IMR-90 (cell line): ENCODE measurements around the gene GPX3. TPM values are rescaled to one million over a fixed set of nuclear protein-coding genes. Genes with fewer than 3 reads are reported as not detected.

ENCODE experiments used
- ATAC-seq: fragments of 200-7000 bp; cut with Tn5 transposase; 2 replicates; pipeline ENCODE4 v1.9.1; 2020; ENCODE audit warnings: low read depth, mild to moderate bottlenecking, moderate library complexity
- BruUV-seq: library from RNA; stranded (reverse); fragments of 400-500 nt; replicated peaks from 2 replicates; lab custom pipeline; 2021; lab: Mats Ljungman, UMichigan
- CTCF ChIA-PET: fragments of 300-600 bp; formaldehyde crosslinking; extraction: SDS; loops from one replicate; lab custom pipeline; 2021; ENCODE audit warnings: antibody characterized with exemption; lab: Yijun Ruan, JAX
- POLR2A ChIA-PET: fragments of 300-600 bp; sonication (Branson Sonifier 250); formaldehyde crosslinking; loops from one replicate; lab custom pipeline; 2022; ENCODE audit warnings: antibody characterized with exemption; ENCODE audit not compliant: unreplicated experiment; lab: Charles Lee
- DNase-seq: peaks from one replicate; pipeline ENCODE4 v3.0.0; 2013
- H2AFZ ChIP-seq: replicated peaks from 2 replicates; pipeline ENCODE3; 2013; ENCODE audit warnings: low read length, mild to moderate bottlenecking; ENCODE audit not compliant: poor library complexity
- H2AK5ac ChIP-seq: 2 replicates; pipeline ENCODE4 v1.6.1; 2013; ENCODE audit warnings: low read depth, low read length, inconsistent platforms
- H2AK9ac ChIP-seq: replicated peaks from 2 replicates; pipeline ENCODE3; 2013; ENCODE audit warnings: mild to moderate bottlenecking, low read depth, low read length, moderate library complexity; ENCODE audit not compliant: poor library complexity
- H2BK120ac ChIP-seq: 2 replicates; pipeline ENCODE4 v1.6.1; 2013; ENCODE audit warnings: low read depth, low read length, inconsistent platforms
- H2BK15ac ChIP-seq: 3 replicates; pipeline ENCODE4 v1.6.1; 2013; ENCODE audit warnings: low read depth, low read length, inconsistent platforms
- H2BK20ac ChIP-seq: 2 replicates; pipeline ENCODE4 v1.6.1; 2013; ENCODE audit warnings: low read depth, mild to moderate bottlenecking, inconsistent platforms, low read length, moderate library complexity
- H2BK5ac ChIP-seq: 2 replicates; pipeline ENCODE4 v1.6.1; 2013; ENCODE audit warnings: mild to moderate bottlenecking, low read depth, low read length, inconsistent platforms; ENCODE audit not compliant: poor library complexity, severe bottlenecking
- H3K14ac ChIP-seq: replicated peaks from 2 replicates; pipeline ENCODE4 v1.6.1; 2013; ENCODE audit warnings: low read depth, low read length, inconsistent platforms
- H3K18ac ChIP-seq: 2 replicates; pipeline ENCODE4 v1.6.1; 2013; ENCODE audit warnings: low read depth, low read length, control low read depth
- H3K23ac ChIP-seq: 2 replicates; pipeline ENCODE4 v1.6.1; 2013; ENCODE audit warnings: low read depth, low read length, inconsistent platforms
- H3K27ac ChIP-seq: 2 replicates; pipeline ENCODE4 v1.5.1; 2013; ENCODE audit warnings: mild to moderate bottlenecking, control low read depth, low read length; ENCODE audit not compliant: insufficient read depth
- H3K27me3 ChIP-seq: 2 replicates; pipeline ENCODE4 v1.6.1; 2013; ENCODE audit warnings: low read length; ENCODE audit not compliant: control insufficient read depth, insufficient read depth
- H3K36me3 ChIP-seq: 2 replicates; pipeline ENCODE4 v1.6.1; 2013; ENCODE audit warnings: low read length, mixed read lengths; ENCODE audit not compliant: control insufficient read depth, insufficient read depth
- H3K4ac ChIP-seq: 2 replicates; pipeline ENCODE4 v1.6.1; 2013; ENCODE audit warnings: low read depth, low read length, inconsistent platforms
- H3K4me1 ChIP-seq: 2 replicates; pipeline ENCODE4 v1.6.1; 2013; ENCODE audit warnings: low read length, mixed read lengths; ENCODE audit not compliant: control insufficient read depth, insufficient read depth
- H3K4me2 ChIP-seq: 2 replicates; pipeline ENCODE4 v1.6.1; 2013; ENCODE audit warnings: low read depth, mild to moderate bottlenecking, control low read depth, low read length, moderate library complexity
- H3K4me3 ChIP-seq: 2 replicates; pipeline ENCODE4 v1.5.1; 2013; ENCODE audit warnings: low read depth, mild to moderate bottlenecking, control low read depth, low read length, moderate library complexity; ENCODE audit not compliant: insufficient read depth
- H3K56ac ChIP-seq: 2 replicates; pipeline ENCODE4 v1.6.1; 2013; ENCODE audit warnings: low read length, inconsistent platforms; ENCODE audit not compliant: insufficient read depth; ENCODE audit errors: extremely low read depth
- H3K79me1 ChIP-seq, 2 experiments: 2 replicates each; pipeline ENCODE4 v1.6.1; 2013; ENCODE audit warnings: low read length in 2 of 2, inconsistent platforms in 1 of 2, low read depth in 1 of 2
- H3K9ac ChIP-seq: 2 replicates; pipeline ENCODE4 v1.6.1; 2013; ENCODE audit warnings: low read depth, low read length, control low read depth
- H3K9me1 ChIP-seq: 2 replicates; pipeline ENCODE4 v1.6.1; 2013; ENCODE audit warnings: low read length, inconsistent platforms; ENCODE audit not compliant: insufficient read depth
- H3K9me3 ChIP-seq: 2 replicates; pipeline ENCODE4 v1.6.1; 2013; ENCODE audit warnings: low read length; ENCODE audit not compliant: control insufficient read depth, insufficient read depth
- H4K20me1 ChIP-seq: 2 replicates; pipeline ENCODE4 v1.6.1; 2013; ENCODE audit warnings: low read length, inconsistent platforms; ENCODE audit not compliant: insufficient read depth
- H4K5ac ChIP-seq: 2 replicates; pipeline ENCODE4 v1.6.1; 2013; ENCODE audit warnings: mild to moderate bottlenecking, low read depth, low read length, control low read depth
- H4K8ac ChIP-seq, 2 experiments: 2 replicates each; pipeline ENCODE4 v1.6.1; 2013; ENCODE audit warnings: low read depth in 2 of 2, low read length in 2 of 2, control low read depth in 1 of 2, inconsistent platforms in 1 of 2
- H4K91ac ChIP-seq: 2 replicates; pipeline ENCODE4 v1.6.1; 2013; ENCODE audit warnings: low read depth, low read length, inconsistent platforms; ENCODE audit not compliant: insufficient read depth
- BHLHE40 ChIP-seq: fragments of 150-350 bp; IDR thresholded peaks from 2 replicates; pipeline ENCODE4 v1.6.1; 2016; ENCODE audit warnings: mild to moderate bottlenecking, low read depth, low read length
- CTCF ChIP-seq: conservative IDR thresholded peaks from 2 replicates; pipeline ENCODE4 v1.5.1; 2012; ENCODE audit warnings: mild to moderate bottlenecking, low read depth, low read length, improper control_type of control experiment
- MAZ ChIP-seq: IDR thresholded peaks from 2 replicates; pipeline ENCODE4 v1.6.1; 2012; ENCODE audit warnings: low read depth, mild to moderate bottlenecking, low read length, improper control_type of control experiment, moderate library complexity, borderline replicate concordance
- POLR2A ChIP-seq: IDR thresholded peaks from 2 replicates; pipeline ENCODE4 v1.6.1; 2012; ENCODE audit warnings: mild to moderate bottlenecking, low read depth, low read length
- RAD21 ChIP-seq: IDR thresholded peaks from 2 replicates; pipeline ENCODE4 v1.6.1; 2012; ENCODE audit warnings: low read length, improper control_type of control experiment
- RFX5 ChIP-seq: IDR thresholded peaks from 2 replicates; pipeline ENCODE4 v1.8.0; 2012; ENCODE audit warnings: low read depth, mild to moderate bottlenecking, low read length, moderate library complexity
- WGBS, 2 experiments: methylation state at CpG; one replicate each; pipeline versions ENCODE4 v1.1.5 to v1.1.7; 2013; ENCODE audit warnings: missing lambda C conversion rate in 2 of 2; ENCODE audit not compliant: insufficient read length in 1 of 2; ENCODE audit errors: extremely low coverage in 2 of 2; 5-methylcytosine and 5-hydroxymethylcytosine counted together
- dilution Hi-C: fragments of 300-500 bp; cut with HindIII; formaldehyde crosslinking; loops from one replicate; pipeline ENCODE4 v1.14.3; 2018; ENCODE audit warnings: low sequenced_read_pairs; ENCODE audit not compliant: unreplicated experiment
- in situ Hi-C: fragments of 300-500 bp; cut with MboI; formaldehyde crosslinking; loops from 3 replicates; pipeline ENCODE4 v1.14.3; 2019; ENCODE audit warnings: low sequenced_read_pairs, inconsistent platforms, mixed read lengths
- intact Hi-C: fragments of 100-400 bp; cut with micrococcal nuclease; formaldehyde crosslinking; loops from 2 replicates; pipeline ENCODE4 v1.10.0; 2022
- polyA plus RNA-seq, 3 experiments: library from polyadenylated mRNA; depleted of rRNA; stranded (reverse); fragments of >200 nt; gene quantifications; 2 replicates each; pipeline ENCODE4 v1.2.3, GENCODE V29; 2012; ENCODE audit warnings: low replicate concordance in 1 of 3
- total RNA-seq: library from RNA; depleted of rRNA; stranded (reverse); fragments of >200 nt; gene quantifications from 2 replicates; pipeline ENCODE4 v1.2.3, GENCODE V29; 2012

The GPX3 gene
- total and polyA plus RNA-seq, 2 of the 4 experiments (the other 2 are of a cell fraction), result 0.36 to 1.0 TPM

- no peak overlapping the region for H4K5ac ChIP-seq
- CTCF ChIA-PET, result interaction anchor here (1.0 kb wide), 1 partner anchor 21 kb away, joined by 7 read pairs; no protein-coding TSS in a partner anchor
Measured at GRCh38 chr5:151058891-151059489, 38.6 kb downstream of the GPX3 start.

More at GRCh38 chr5:151058891-151059489, 38.6 kb downstream of the GPX3 start:
- no peak overlapping the region for H3K23ac ChIP-seq
- no peak overlapping the region for H4K8ac ChIP-seq
- TF ChIP-seq RFX5, result no peak
- TF ChIP-seq RAD21, result no peak
- no peak for TF ChIP-seq CTCF
- TF ChIP-seq POLR2A, result no peak
- TF ChIP-seq MAZ, result no peak
- no peak for TF ChIP-seq BHLHE40
- H2BK20ac ChIP-seq, result no peak overlapping the region
- intact Hi-C loops, result no loop called here
- POLR2A ChIA-PET, result no interaction called here
- peaks cover 59% of the 10 kb centered on the region for H3K36me3 ChIP-seq
- no peak overlapping the region for H3K4ac ChIP-seq
- peaks cover 12% of the 10 kb centered on the region for H4K20me1 ChIP-seq
- in situ Hi-C loops, result no loop called here
- no peak overlapping the region for H2AK9ac ChIP-seq
- H3K9me3 ChIP-seq, result no peaks in the 10 kb centered on the region
- ATAC-seq (no peak), DNase-seq (no peak)
- no peak overlapping the region for H3K9ac ChIP-seq
- no peak overlapping the region for H3K27ac ChIP-seq
- H3K4me1 ChIP-seq, result peaks cover 22% of the 10 kb centered on the region
- H2BK15ac ChIP-seq, result no peak overlapping the region
- H3K4me2 ChIP-seq, result no peak overlapping the region
- peaks cover 35 to 82% of the 10 kb centered on the region in 2 experiments for H3K79me1 ChIP-seq
- no peak overlapping the region for H3K18ac ChIP-seq
- H3K4me3 ChIP-seq, result no peak overlapping the region
- WGBS, 2 experiments, result 98% methylated on average over 4 of the region's 7 CpGs; no CpG with 5 or more reads in 1 of the 2 experiments
- H3K56ac ChIP-seq, result no peak overlapping the region
- no TSS peak for BruUV-seq
- H3K27me3 ChIP-seq, result no peaks in the 10 kb centered on the region
- H3K14ac ChIP-seq, result no peak overlapping the region
- H2AFZ ChIP-seq, result no peak overlapping the region
- no peak overlapping the region for H2AK5ac ChIP-seq
- dilution Hi-C loops, result no loop called here
- H4K91ac ChIP-seq, result no peak overlapping the region
- H3K9me1 ChIP-seq, result peaks cover 37% of the 10 kb centered on the region
- no peak overlapping the region for H2BK5ac ChIP-seq
- no peak overlapping the region for H2BK120ac ChIP-seq
